HCT116 (cell line): ENCODE measurements around the gene ZNF304. TPM values are rescaled to one million over a fixed set of nuclear protein-coding genes. Genes with fewer than 3 reads are reported as not detected.

Experiments used
- ATAC-seq: fragments of 200-7000 bp; cut with Tn5 transposase; 2 replicates; pipeline ENCODE4 v1.9.1; 2020; ENCODE audit warnings: mild to moderate bottlenecking, moderate library complexity
- BruUV-seq: library from RNA; stranded (reverse); fragments of 400-500 nt; replicated peaks from 2 replicates; lab custom pipeline; 2021; lab: Mats Ljungman, UMichigan
- CTCF ChIA-PET: fragments of 300-600 bp; sonication (Branson Sonifier 250); formaldehyde crosslinking; loops from one replicate; lab custom pipeline; 2021; ENCODE audit warnings: antibody characterized with exemption; lab: Charles Lee
- POLR2A ChIA-PET: fragments of 300-600, 350-600 bp; sonication (Branson Sonifier 250); formaldehyde crosslinking; loops from one replicate; lab custom pipeline; 2021; ENCODE audit warnings: antibody characterized with exemption; lab: Charles Lee
- RAD21 ChIA-PET, 2 experiments: fragments of 300-600 bp; sonication (Branson Sonifier 250); formaldehyde crosslinking; loops; one replicate each; lab custom pipeline; 2023; ENCODE audit warnings: low total read pairs in 2 of 2; ENCODE audit not compliant: uncharacterized antibody in 2 of 2, unreplicated experiment in 2 of 2, low non-redundant PET in 1 of 2; lab: Charles Lee
- DNase-seq: peaks from one replicate; pipeline ENCODE4 v3.0.0-alpha.2; 2010; ENCODE audit warnings: low read depth, low spot score
- H2AFZ ChIP-seq: fragments of 200-600 bp; shearing (Covaris generic), sonication (generic); 2 replicates; pipeline ENCODE4 v1.6.1; 2017; ENCODE audit warnings: low read depth, mixed run types, mixed read lengths, antibody characterized with exemption, low read length; ENCODE audit not compliant: poor library complexity, severe bottlenecking
- H3K27ac ChIP-seq: 2 replicates; pipeline ENCODE4 v1.5.1; 2012; ENCODE audit warnings: low read depth, low read length
- H3K27me3 ChIP-seq: fragments of 200-600 bp; sonication (generic); 2 replicates; pipeline ENCODE4 v1.6.1; 2016; ENCODE audit warnings: mixed run types, low read length, mixed read lengths; ENCODE audit not compliant: insufficient read depth
- H3K36me3 ChIP-seq, 2 experiments: fragments of 200-500 bp in 1 of 2; fragments of 200-600 bp in 1 of 2; sonication (Bioruptor generic) in 1 of 2; sonication (generic) in 1 of 2; 2 replicates each; pipeline versions ENCODE4 v1.5.1 to v1.6.1; 2014 to 2016; ENCODE audit warnings: low read length in 2 of 2, inconsistent platforms in 1 of 2, mixed read lengths in 1 of 2, mixed run types in 1 of 2; ENCODE audit not compliant: insufficient read depth in 2 of 2, control insufficient read depth in 1 of 2
- H3K4me1 ChIP-seq, 2 experiments: fragments of 200-600 bp in 1 of 2; sonication (generic) in 1 of 2; 2 replicates each; pipeline versions ENCODE4 v1.5.1 to v1.6.1; 2012 to 2017; ENCODE audit warnings: low read length in 2 of 2, inconsistent platforms in 1 of 2, mild to moderate bottlenecking in 1 of 2, mixed read lengths in 1 of 2, mixed run types in 1 of 2, moderate library complexity in 1 of 2; ENCODE audit not compliant: insufficient read depth in 2 of 2, control insufficient read depth in 1 of 2
- H3K4me2 ChIP-seq: fragments of 200-600 bp; sonication (generic); 2 replicates; pipeline ENCODE4 v1.6.1; 2017; ENCODE audit warnings: mixed run types, low read length, mixed read lengths
- H3K4me3 ChIP-seq, 2 experiments: fragments of 200-600 bp in 1 of 2; sonication (generic) in 1 of 2; replicated peaks in 1 of 2; 2 replicates each; pipeline ENCODE4 v1.5.1; 2011 to 2016; ENCODE audit warnings: low read length in 2 of 2, control low read depth in 1 of 2, low read depth in 1 of 2, mild to moderate bottlenecking in 1 of 2, mixed read lengths in 1 of 2, mixed run types in 1 of 2
- H3K79me2 ChIP-seq: fragments of 200-600 bp; sonication (generic); 2 replicates; pipeline ENCODE4 v1.6.1; 2017; ENCODE audit warnings: mild to moderate bottlenecking, mixed run types, low read length, moderate library complexity, mixed read lengths; ENCODE audit not compliant: insufficient read depth
- H3K9ac ChIP-seq: fragments of 200-600 bp; sonication (generic); 2 replicates; pipeline ENCODE4 v1.6.1; 2016; ENCODE audit warnings: low read length, mixed read lengths
- H3K9me2 ChIP-seq: fragments of 200-600 bp; sonication (generic), shearing (Covaris generic); 2 replicates; pipeline ENCODE4 v1.6.1; 2017; ENCODE audit warnings: mixed run types, mild to moderate bottlenecking, moderate library complexity; ENCODE audit not compliant: insufficient read depth
- H3K9me3 ChIP-seq, 2 experiments: fragments of 200-500 bp in 1 of 2; fragments of 200-600 bp in 1 of 2; sonication (Bioruptor generic) in 1 of 2; sonication (generic) in 1 of 2; 2 replicates each; pipeline ENCODE4 v1.6.1; 2014 to 2017; ENCODE audit warnings: low read length in 2 of 2, mixed read lengths in 2 of 2, inconsistent platforms in 1 of 2, low read depth in 1 of 2, mild to moderate bottlenecking in 1 of 2, mixed run types in 1 of 2, moderate library complexity in 1 of 2; ENCODE audit not compliant: control insufficient read depth in 1 of 2, insufficient read depth in 1 of 2
- H4K20me1 ChIP-seq: fragments of 200-600 bp; sonication (generic), shearing (Covaris generic); 2 replicates; pipeline ENCODE4 v1.6.1; 2017; ENCODE audit warnings: mixed run types, mild to moderate bottlenecking, moderate library complexity; ENCODE audit not compliant: insufficient read depth
- CBX3 ChIP-seq: IDR thresholded peaks from 2 replicates; pipeline ENCODE4 v1.6.1; 2012; ENCODE audit warnings: low read depth
- CEBPB ChIP-seq: IDR thresholded peaks from 2 replicates; pipeline ENCODE4 v1.6.1; 2012; ENCODE audit warnings: low read depth
- ELF1 ChIP-seq: IDR thresholded peaks from 2 replicates; pipeline ENCODE4 v1.6.1; 2012; ENCODE audit warnings: low read depth, borderline replicate concordance
- FOSL1 ChIP-seq: IDR thresholded peaks from 2 replicates; pipeline ENCODE4 v1.6.1; 2012; ENCODE audit warnings: low read depth
- JUND ChIP-seq: IDR thresholded peaks from 2 replicates; pipeline ENCODE4 v1.6.1; 2012
- POLR2A ChIP-seq: IDR thresholded peaks from 2 replicates; pipeline ENCODE4 v1.7.0; 2011; ENCODE audit warnings: borderline replicate concordance; ENCODE audit not compliant: insufficient read depth, insufficient read length; ENCODE audit errors: extremely low read depth
- POLR2AphosphoS5 ChIP-seq: IDR thresholded peaks from 2 replicates; pipeline ENCODE4 v1.6.1; 2011; ENCODE audit warnings: mild to moderate bottlenecking, low read depth, low read length, moderate library complexity
- RAD21 ChIP-seq: IDR thresholded peaks from 2 replicates; pipeline ENCODE4 v1.6.1; 2012; ENCODE audit warnings: low read depth, mild to moderate bottlenecking
- SIN3A ChIP-seq: IDR thresholded peaks from 2 replicates; pipeline ENCODE4 v1.6.1; 2012; ENCODE audit warnings: low read depth
- SP1 ChIP-seq: IDR thresholded peaks from 2 replicates; pipeline ENCODE4 v1.6.1; 2012; ENCODE audit warnings: low read depth
- SRF ChIP-seq: IDR thresholded peaks from 2 replicates; pipeline ENCODE4 v1.6.1; 2012; ENCODE audit warnings: low read depth
- YY1 ChIP-seq: IDR thresholded peaks from 2 replicates; pipeline ENCODE4 v1.6.1; 2011; ENCODE audit warnings: low read length, low read depth, moderate library complexity, mild to moderate bottlenecking; ENCODE audit not compliant: insufficient replicate concordance; ENCODE audit errors: extremely low read depth
- ZFX ChIP-seq: fragments of 450-650 bp; IDR thresholded peaks from 2 replicates; pipeline ENCODE4 v1.6.1; 2017
- intact Hi-C: fragments of 100-400 bp; cut with micrococcal nuclease; formaldehyde crosslinking; loops from 2 replicates; pipeline ENCODE4 v1.10.0; 2022
- total RNA-seq: library from RNA; stranded (reverse); gene quantifications from one replicate; pipeline ENCODE4 v1.2.1, GENCODE V29; 2021; ENCODE audit not compliant: unreplicated experiment
- TF ChIP-seq, protein P1 (sequence below): IDR thresholded peaks from 2 replicates; pipeline ENCODE4 v1.6.1; 2012
- TF ChIP-seq, protein P2 (sequence below): IDR thresholded peaks from 2 replicates; pipeline ENCODE4 v1.6.1; 2011; ENCODE audit warnings: mild to moderate bottlenecking, low read length, moderate library complexity; ENCODE audit not compliant: insufficient replicate concordance; ENCODE audit errors: extremely low read depth
- TF ChIP-seq, protein P3 (sequence below): IDR thresholded peaks from 2 replicates; pipeline ENCODE4 v1.6.1; 2012; ENCODE audit warnings: low read depth
- TF ChIP-seq, protein P4 (sequence below): IDR thresholded peaks from 2 replicates; pipeline ENCODE4 v1.6.1; 2012
- TF ChIP-seq, protein P5 (sequence below), 3 experiments: fragments of 200-600 bp in 1 of 3; sonication (generic) in 1 of 3; IDR thresholded peaks in 2 of 3; conservative IDR thresholded peaks in 1 of 3; 2 replicates each; pipeline ENCODE4 v1.5.1; 2012 to 2017; ENCODE audit warnings: low read depth in 2 of 3, low read length in 2 of 3, antibody characterized with exemption in 1 of 3, borderline replicate concordance in 1 of 3, control low read depth in 1 of 3, mild to moderate bottlenecking in 1 of 3, mixed read lengths in 1 of 3, mixed run types in 1 of 3, moderate library complexity in 1 of 3; ENCODE audit not compliant: insufficient read depth in 1 of 3

The ZNF304 gene
- total RNA-seq, 1 experiment from 2014 or later, result 6.3 TPM

DNA sequence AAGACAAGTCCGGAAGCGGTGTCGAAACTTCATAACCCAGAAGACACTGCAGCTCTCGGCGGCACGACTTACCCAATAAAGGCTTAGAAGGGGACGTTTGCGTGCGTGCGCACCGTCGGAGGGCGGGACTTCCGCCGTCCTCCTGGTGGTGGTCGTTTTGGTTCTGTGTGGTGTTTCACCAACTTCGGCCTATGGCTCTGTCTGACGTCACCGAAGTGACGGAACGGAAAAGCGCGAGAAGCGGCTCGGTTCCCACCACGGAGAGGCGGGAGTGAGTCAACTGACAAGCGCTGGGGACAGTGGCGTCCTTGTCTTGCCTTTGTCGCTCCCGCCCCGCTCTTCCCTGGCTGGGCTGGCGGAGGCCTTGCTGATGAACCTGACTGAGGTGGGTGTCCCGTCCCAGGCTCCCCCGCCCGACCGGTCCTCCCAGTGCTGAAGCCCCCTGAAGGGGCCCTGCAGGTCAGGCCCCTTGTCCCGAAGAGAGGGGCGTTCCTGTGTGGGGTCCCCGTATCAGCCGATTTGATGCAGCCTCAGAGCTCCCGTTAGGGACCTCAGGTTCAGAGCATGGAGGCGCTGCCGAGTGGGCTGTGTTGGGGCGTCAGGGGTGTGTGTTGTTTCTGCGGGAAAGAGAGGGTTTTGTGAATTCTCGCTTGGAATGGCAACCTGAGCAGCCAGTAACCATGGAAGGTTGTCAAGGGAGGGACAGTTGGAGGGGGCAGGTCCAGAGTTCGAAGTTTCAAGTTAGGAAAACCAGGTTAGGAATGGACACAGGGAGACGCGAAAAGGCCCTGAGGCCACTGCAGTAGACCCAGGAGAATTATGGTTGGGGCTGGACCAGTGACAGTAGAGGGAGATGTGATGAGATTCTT, 38.9 kb downstream of the ZNF304 start, which contains the start of gene ZNF548:
Gene ZNF548 (plus strand): TSS at position 125 of the 869 bp plus-strand sequence. CDS start 246 bp downstream, at position 371.
- H3K27me3 ChIP-seq, result no peaks in the 10 kb centered on the region
- no peaks in the 10 kb centered on the region for H3K36me3 ChIP-seq
- H3K4me1 ChIP-seq, result peaks cover 6 to 16% of the 10 kb centered on the region in 2 experiments; a peak in 2 of 4 replicates
- no peaks in the 10 kb centered on the region for H3K9me2 ChIP-seq
- peak within 1 kb of the TSS; percentile 69 for H2AFZ ChIP-seq
- RAD21 ChIA-PET, result interaction anchor here in 1 of 2 experiments (0.9 kb wide), 1 partner anchor 16 kb away, joined by 7 read pairs; no protein-coding TSS in a partner anchor
- H3K79me2 ChIP-seq, result peaks cover 22% of the 10 kb centered on the region
- peak within 1 kb of the TSS; percentile 90 for H3K4me2 ChIP-seq
- POLR2A ChIA-PET, result interaction anchor here (1.0 kb wide), 3 partner anchors 27 to 45 kb away, joined by 3 to 5 read pairs (median 4); partner anchors contain the start of genes TRAPPC2B, ZNF304, ZNF547 and ZNF749
- ATAC-seq (peak; percentile 99), DNase-seq (peak; percentile 98)
- H3K9me3 ChIP-seq, result no peaks in the 10 kb centered on the region
- H3K4me3 ChIP-seq, result peak within 1 kb of the TSS; percentile 73 to 85
- H3K9ac ChIP-seq, result peak within 1 kb of the TSS; percentile 79
- CTCF ChIA-PET, result no interaction called here
- no peaks in the 10 kb centered on the region for H4K20me1 ChIP-seq
- intact Hi-C loops, result loop anchor here (1.0 kb wide), 1 partner anchor 27 kb away; the partner anchor contains the start of genes TRAPPC2B and ZNF547
- BruUV-seq, result TSS peak; percentile 66
- H3K27ac ChIP-seq, result peak within 1 kb of the TSS; percentile 61
- TF ChIP-seq CBX3 (no peak), JUND (no peak), YY1 (no peak), ELF1 (peak; percentile 79), ZFX (peak; percentile 37), POLR2AphosphoS5 (no peak), SP1 (peak; percentile 85), SIN3A (no peak), CEBPB (0 out of 2 replicates have a peak, but pooled peaks have one; percentile 48), POLR2A (peak; percentile 39), RAD21 (no peak), FOSL1 (no peak), SRF (no peak)
- TF ChIP-seq, protein P1, sequence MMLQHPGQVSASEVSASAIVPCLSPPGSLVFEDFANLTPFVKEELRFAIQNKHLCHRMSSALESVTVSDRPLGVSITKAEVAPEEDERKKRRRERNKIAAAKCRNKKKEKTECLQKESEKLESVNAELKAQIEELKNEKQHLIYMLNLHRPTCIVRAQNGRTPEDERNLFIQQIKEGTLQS, result no peak
- TF ChIP-seq, protein P2, sequence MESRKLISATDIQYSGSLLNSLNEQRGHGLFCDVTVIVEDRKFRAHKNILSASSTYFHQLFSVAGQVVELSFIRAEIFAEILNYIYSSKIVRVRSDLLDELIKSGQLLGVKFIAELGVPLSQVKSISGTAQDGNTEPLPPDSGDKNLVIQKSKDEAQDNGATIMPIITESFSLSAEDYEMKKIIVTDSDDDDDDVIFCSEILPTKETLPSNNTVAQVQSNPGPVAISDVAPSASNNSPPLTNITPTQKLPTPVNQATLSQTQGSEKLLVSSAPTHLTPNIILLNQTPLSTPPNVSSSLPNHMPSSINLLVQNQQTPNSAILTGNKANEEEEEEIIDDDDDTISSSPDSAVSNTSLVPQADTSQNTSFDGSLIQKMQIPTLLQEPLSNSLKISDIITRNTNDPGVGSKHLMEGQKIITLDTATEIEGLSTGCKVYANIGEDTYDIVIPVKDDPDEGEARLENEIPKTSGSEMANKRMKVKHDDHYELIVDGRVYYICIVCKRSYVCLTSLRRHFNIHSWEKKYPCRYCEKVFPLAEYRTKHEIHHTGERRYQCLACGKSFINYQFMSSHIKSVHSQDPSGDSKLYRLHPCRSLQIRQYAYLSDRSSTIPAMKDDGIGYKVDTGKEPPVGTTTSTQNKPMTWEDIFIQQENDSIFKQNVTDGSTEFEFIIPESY, result peak; percentile 74
- TF ChIP-seq, protein P3, sequence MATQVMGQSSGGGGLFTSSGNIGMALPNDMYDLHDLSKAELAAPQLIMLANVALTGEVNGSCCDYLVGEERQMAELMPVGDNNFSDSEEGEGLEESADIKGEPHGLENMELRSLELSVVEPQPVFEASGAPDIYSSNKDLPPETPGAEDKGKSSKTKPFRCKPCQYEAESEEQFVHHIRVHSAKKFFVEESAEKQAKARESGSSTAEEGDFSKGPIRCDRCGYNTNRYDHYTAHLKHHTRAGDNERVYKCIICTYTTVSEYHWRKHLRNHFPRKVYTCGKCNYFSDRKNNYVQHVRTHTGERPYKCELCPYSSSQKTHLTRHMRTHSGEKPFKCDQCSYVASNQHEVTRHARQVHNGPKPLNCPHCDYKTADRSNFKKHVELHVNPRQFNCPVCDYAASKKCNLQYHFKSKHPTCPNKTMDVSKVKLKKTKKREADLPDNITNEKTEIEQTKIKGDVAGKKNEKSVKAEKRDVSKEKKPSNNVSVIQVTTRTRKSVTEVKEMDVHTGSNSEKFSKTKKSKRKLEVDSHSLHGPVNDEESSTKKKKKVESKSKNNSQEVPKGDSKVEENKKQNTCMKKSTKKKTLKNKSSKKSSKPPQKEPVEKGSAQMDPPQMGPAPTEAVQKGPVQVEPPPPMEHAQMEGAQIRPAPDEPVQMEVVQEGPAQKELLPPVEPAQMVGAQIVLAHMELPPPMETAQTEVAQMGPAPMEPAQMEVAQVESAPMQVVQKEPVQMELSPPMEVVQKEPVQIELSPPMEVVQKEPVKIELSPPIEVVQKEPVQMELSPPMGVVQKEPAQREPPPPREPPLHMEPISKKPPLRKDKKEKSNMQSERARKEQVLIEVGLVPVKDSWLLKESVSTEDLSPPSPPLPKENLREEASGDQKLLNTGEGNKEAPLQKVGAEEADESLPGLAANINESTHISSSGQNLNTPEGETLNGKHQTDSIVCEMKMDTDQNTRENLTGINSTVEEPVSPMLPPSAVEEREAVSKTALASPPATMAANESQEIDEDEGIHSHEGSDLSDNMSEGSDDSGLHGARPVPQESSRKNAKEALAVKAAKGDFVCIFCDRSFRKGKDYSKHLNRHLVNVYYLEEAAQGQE, result no peak
- TF ChIP-seq, protein P4, sequence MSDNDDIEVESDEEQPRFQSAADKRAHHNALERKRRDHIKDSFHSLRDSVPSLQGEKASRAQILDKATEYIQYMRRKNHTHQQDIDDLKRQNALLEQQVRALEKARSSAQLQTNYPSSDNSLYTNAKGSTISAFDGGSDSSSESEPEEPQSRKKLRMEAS, result no peak
- TF ChIP-seq, protein P5, sequence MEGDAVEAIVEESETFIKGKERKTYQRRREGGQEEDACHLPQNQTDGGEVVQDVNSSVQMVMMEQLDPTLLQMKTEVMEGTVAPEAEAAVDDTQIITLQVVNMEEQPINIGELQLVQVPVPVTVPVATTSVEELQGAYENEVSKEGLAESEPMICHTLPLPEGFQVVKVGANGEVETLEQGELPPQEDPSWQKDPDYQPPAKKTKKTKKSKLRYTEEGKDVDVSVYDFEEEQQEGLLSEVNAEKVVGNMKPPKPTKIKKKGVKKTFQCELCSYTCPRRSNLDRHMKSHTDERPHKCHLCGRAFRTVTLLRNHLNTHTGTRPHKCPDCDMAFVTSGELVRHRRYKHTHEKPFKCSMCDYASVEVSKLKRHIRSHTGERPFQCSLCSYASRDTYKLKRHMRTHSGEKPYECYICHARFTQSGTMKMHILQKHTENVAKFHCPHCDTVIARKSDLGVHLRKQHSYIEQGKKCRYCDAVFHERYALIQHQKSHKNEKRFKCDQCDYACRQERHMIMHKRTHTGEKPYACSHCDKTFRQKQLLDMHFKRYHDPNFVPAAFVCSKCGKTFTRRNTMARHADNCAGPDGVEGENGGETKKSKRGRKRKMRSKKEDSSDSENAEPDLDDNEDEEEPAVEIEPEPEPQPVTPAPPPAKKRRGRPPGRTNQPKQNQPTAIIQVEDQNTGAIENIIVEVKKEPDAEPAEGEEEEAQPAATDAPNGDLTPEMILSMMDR (IDR thresholded peaks at IDR 0.05 in 2 of 3, conservative IDR thresholded peaks at IDR 0.05 in 1 of 3; ENCODE audit: borderline replicate concordance in 1 of 3, insufficient read depth in 1 of 3, low read depth in 2 of 3, low read length in 2 of 3), result 0 out of 6 replicates have a peak, but pooled peaks of 1 of the 3 experiments have one; percentile 11
